ENCODE results near the gene THRB.
A peak's percentile ranks its signal among the peaks of the same experiment; 100 is the strongest.

The THRB gene

DNA sequence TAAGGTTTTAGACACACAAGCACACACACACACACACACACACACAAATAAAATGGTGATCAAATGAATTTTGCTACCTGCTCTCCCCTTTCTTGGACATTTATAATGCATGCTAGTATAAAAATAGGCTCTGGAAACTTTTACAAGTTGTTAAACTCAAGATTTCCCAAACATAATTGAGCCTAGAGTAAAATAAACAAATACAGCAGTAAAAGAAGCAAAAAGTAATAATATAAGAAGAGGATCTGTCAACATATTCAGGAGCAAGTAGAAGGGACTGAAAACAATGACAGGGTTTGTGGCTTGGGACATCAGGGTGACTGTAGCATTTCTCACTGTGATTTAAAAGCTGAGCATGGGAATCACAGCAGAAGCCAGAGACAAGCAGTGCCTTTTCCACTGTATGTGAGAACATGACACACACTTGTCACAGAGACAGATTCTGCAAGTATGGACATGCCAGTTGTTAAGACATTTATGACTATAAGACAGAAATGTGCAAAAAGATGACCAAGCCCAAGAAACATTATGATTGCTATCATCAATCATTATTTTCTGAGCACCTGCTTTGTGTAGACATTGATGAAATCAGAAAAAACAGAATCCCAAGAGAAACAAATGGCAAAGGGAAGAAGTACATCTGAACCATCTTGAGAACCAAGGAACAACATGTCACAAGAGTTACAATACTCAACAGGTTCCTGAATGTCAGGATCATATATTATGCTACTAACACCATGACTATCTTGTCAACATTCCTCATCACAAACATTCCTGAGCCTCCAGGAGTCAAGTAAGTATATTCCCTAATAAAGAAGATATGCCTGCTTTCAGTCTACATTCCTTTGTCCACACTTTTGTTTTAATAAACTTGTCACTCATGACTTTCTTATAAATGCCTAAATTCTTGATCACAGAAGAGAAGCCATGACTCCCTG lies 7.1 kb downstream of the THRB start:
- DNase-seq = no peak

DNA sequence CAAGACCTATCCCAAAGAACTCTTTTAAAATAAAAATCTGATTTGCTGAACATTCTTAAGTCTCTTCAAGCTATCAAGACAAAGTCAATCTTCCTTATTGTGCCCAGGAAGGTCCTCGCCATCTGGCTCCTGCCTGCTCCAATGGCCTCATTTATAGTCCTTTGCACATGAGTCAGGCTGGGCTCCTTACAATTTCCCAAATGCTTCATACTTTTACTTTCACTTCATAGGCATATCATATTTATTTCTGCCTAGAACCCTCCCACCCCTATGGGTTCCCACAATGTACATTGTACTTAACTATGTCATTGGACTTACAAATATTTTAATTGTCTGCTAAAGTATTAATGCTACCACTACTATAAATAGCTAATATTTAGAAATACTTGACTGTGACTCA lies 9.1 kb downstream of the THRB start:
- DNase-seq = no peak

DNA sequence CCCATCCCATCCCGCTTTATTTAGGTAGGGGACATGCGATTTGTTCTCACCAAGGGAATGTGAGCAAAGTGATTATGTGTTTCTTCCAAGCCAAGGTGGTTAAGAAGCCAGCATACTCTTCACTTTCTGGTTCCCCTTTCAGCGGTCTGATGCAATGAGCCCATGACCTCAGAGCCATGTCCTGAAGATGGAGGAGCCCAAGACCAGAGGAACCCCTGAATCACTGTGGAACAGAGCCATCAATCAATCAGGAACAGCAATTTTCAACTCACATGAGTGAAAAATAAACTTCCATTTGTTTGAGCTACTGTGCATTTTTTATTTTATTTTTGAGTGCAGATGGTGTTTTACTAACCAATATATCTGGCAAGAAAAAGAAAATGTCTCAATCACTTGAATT lies 10.8 kb downstream of the THRB start:
- peak in 1 of 2 donors; percentile 40 for DNase-seq

- DNase-seq = no peak
Measured at GRCh38 chr3:24482096-24482705, 12.4 kb downstream of the THRB start.

DNA sequence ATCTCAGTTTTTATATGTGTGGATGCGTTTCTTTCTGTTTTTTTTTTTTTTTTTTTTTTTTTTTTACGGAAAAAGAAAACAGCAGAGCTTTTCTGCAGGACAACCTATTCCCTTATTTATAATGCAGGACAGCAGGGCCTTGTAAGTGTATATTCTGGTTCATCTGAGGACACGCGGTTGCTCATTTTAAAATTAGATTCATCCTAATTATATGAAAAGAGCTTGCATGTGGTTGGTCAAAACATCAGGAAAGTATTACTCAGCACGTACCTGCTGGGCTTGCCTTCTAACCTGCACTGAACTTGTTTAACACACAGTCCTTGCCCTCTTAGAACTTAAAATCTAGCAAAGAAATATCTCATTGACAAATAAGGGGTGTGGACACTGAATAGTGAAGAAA lies 13.5 kb downstream of the THRB start:
- DNase-seq = no peak

DNA sequence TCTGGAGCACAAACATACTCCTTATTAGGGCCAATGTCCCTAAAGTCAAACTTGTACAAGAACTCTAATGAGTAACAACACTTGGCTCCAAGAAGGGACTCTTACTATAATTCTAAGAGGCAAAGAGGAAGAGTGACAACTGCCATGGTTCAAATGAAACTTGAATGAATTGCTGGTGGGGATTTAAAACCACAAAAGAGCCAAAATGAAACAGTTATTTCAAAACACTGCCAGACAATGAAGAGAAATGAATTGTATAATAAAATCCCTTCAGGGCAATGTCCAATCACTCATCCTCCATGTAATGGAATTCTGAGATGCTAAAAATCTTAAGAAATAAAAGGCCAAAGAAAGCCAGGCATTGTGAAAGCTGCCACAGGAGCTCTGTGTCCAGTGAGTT lies 14.2 kb downstream of the THRB start:
- no peak for DNase-seq

GRCh38 chr3:24479816-24480215 lies 14.8 kb downstream of the THRB start:
- DNase-seq = no peak

GRCh38 chr3:24476871-24477656 lies 17.6 kb downstream of the THRB start:
- DNase-seq = no peak

DNA sequence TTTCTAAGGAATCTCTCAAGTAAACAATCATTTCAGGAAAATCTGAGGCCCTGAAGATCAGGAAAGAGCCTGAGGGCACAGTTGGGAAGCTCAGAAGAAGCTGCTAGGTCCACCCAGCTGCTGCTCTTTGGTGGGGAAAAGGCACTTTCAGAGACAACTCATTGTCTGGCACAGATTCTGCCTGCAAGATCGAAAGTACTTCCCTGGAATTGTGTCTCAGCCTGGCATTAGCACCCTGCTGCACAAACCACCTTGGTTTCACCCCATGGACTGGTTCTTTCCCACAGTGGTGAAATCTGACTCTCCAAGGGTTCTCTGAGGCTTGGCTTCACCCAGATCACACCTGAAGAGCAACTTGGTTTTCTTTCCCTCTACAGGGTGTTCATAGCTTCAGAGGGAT lies 18.7 kb downstream of the THRB start:
- no peak for DNase-seq

- DNase-seq = no peak
Measured at GRCh38 chr3:24474862-24475261, 19.8 kb downstream of the THRB start.

GRCh38 chr3:24472358-24472757 lies 22.3 kb downstream of the THRB start:
- no peak for DNase-seq

- no peak for DNase-seq
Measured at GRCh38 chr3:24471486-24471885, 23.2 kb downstream of the THRB start.

DNA sequence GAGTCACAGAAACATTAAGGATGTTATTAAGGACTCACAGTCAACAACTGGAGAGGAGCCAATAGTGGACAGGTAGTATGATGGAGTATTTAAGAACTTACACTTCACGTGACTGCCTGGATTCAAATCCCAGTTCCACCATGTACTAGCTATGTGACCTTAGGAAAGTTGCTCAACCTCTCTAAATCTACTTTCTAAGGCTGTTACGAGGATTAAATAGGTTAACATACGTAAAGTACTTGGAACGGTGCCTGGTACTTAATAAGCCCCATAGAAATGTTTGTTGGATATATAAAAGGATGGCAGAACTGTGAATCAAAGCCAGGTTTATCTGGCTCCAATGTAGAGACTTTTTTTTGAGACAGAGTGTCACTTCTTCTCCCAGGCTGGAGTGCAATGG lies 24.4 kb downstream of the THRB start:
- DNase-seq = no peak

DNA sequence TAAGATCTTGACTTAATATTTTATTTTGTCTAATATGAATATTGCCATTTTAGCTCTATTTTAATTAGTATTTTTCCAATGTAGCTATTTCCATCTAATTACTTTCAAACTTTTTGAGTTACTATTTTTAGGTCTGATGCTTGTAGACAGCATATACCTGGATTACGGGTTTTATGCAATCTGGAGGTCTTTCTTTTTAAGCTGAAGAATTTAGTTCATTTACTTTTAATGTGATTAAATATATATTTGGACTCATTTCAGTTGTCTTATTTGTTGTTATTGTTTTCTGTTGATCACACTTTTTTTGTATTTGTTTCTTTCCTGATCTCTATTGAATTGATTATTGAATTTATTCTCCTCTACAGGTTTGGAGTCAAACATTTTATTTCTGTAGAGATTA lies 30.3 kb downstream of the THRB start:
- no peak for DNase-seq

GRCh38 chr3:24462737-24463136 lies 31.9 kb downstream of the THRB start:
- DNase-seq = no peak

DNA sequence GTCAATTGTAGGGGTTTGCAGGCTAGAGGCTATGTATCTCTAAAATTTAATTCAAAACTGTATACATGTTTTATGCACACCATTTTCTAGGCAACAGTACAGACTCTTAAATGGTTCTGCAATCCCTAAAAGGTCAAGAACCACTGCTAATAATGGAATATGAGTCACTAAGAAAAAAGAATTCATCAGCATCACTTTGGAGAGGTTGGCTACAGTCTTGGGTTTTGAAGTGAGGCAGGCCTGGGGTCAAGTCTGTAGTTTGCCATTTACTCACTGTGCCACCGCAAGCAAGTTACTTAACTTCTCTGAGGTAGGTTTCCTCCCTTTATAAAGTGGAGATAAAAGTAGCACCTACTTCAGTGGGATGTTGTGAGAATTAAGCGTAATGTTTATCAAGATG lies 33.7 kb downstream of the THRB start:
- DNase-seq = no peak

- DNase-seq = no peak
Measured at GRCh38 chr3:24457719-24458118, 36.9 kb downstream of the THRB start.

- DNase-seq = no peak
Measured at GRCh38 chr3:24454856-24455255, 39.8 kb downstream of the THRB start.

GRCh38 chr3:24454393-24454792 lies 40.3 kb downstream of the THRB start:
- no peak for DNase-seq

GRCh38 chr3:24451461-24452099 lies 43.1 kb downstream of the THRB start:
- no peak for DNase-seq

DNA sequence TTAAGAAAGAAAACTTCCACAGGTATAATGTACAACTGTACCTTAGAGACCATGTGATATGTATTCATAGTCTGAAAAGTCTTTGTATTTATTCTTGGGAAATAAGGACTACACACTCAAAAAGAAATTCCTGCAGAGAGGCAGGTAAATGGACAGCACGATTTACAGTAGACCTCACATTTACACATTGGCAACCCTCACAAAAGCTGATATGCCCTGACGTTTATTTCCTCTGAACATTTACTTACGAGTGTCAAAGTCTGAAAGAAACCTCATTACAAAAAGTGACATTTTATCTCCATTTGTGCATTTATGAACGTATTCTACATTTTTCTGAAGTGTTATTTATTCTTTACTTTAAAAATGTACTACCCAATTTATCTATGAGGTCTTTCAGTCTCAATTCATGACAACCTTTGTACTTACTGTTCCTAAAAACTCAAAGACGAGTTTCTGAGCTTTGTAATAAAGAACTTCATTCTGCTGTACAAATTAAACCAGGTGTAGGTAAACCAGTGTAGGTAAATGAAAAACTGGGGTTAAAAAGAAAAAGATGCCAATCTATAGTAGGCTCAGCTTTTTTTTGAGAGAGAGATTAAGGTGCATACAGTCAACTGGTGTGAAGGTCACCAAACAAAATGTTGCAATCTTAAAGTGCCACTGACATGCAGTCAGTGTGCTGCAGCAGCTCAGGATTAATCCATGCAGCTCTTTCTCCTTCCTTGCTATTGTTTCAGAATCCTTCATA lies 44.3 kb downstream of the THRB start:
- no peak for DNase-seq

DNA sequence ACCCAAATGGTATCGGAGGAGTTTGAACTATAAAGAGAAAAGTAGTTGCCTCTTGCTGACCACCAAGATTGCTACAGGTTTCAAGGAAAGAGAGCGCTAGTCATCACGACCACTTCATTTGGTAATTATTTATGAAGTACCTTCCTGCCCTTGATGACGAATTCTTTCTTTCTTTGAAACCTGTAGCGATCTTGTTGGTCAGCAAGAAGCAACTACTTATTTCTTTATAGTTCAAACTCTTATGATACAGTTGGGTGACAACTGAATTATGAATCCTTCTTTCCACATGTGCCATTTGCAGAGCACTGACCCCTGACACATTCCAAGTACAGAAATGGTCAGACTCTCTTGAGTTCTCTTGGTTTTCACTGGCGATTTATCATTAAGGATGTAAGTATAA lies 46.8 kb downstream of the THRB start:
- no peak for DNase-seq

All from CD4-positive, alpha-beta T cell treated with Interleukin-4 for 1 hour (primary cell).